ENCODE results near the gene SPEG. TPM values are rescaled to one million over a fixed set of nuclear protein-coding genes. Genes with fewer than 3 reads are reported as not detected.

Gene SPEG
- total RNA-seq, 4 donors from 2014 or later: 12.4 to 28.9 (median 17.7) TPM

DNA sequence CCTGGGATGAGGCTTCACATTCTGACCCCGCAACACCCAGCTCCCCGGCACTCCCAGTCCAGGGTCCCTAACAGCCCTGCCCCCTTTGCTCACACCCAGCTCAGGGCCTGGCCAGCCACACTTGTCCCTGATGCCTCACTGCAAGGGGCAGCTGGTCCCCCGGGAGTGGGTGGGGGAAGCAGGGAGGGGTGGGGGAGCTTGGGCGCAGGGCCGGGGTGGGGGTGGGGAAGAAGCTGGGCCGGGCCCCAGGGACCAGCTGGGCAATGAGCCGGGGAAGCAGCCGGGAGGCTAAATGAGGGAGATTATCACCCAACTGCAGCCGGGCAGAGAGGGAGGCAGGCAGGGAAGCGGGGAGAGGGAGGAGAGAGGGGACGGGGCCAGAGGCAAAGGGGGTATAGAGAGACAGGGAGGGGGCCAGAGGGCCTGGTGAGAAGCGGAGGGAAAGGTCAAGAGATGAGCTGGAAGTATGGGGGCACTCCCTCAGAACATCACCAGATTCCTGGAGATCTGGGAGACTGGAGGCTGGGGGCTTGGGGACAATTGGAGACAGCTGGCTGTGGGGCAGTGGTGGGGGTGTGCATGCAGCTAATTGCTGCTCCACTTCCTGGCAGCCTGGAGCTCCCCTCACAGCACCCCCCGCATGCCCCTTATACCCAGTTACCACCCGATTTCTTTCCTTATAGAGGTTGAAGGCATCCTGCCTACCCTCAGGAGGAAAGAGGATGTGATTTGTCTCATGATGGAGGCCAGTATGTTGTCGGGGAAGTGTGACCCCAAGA lies 77.1 kb downstream of the SPEG start:
- no peak for TF ChIP-seq CTCF (IDR thresholded peaks at IDR 0.05)
- ATAC-seq (ENCODE audit: low FRiP score): no peak
- no peak for DNase-seq (ENCODE audit: low spot score)

GRCh38 chr2:219512524-219513216 lies 78.0 kb downstream of the SPEG start:
- no peak for TF ChIP-seq CTCF (IDR thresholded peaks at IDR 0.05)
- no peak for DNase-seq (ENCODE audit: low spot score)
- ATAC-seq (ENCODE audit: low FRiP score): no peak

DNA sequence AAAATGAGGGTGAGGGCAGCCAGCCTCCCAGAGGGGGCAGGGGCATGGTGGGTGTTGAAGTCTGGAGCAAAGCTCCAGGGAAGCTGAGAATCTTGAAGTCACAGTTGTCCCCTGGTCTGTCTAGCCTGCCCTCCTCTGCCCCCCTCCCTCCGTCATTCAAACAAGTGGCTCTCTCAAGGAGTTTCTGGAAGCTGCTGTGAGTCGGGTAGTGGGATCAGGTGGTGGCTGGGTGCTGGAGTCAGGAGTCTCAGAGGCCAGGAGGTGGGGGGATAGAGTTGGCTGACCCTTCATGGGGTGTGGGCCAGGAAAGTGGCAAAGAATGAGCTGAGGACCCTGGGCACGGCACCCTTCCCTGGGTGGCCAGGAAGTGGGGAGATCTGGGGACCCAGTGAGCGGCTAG lies 79.1 kb downstream of the SPEG start:
- DNase-seq (ENCODE audit: low spot score) (no peak), ATAC-seq (ENCODE audit: low FRiP score) (no peak)
- TF ChIP-seq CTCF (IDR thresholded peaks at IDR 0.05): no peak

DNA sequence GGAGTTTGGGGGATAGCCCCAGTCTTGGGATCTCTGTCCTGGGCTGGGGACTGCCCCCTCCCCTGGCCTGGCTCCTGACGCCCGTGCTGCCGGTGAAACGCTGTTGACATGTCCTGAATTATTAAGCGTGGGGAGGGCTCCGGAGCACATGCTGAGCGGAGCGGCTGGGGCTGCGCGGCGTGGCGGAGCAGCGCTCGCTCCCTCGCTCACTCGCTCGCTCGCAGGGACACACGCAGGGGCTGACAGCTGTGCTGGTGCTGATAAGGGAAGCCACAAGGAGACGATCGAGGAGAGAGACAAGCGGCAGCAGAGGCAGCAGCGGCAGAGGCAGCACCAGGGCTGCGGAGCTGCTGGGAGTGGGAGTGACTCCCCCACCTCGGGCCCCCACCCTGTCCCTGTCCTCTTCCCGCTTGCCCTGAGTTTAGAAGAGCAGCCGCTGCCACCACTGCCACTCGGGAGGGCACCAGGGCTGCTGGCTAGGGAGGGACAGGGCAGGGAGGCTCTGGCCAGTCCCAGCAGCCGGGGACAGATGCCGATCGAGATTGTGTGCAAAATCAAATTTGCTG lies 79.6 kb downstream of the SPEG start, which contains the start of gene ASIC4:
TSS of gene ASIC4 (plus strand) at position 287 of the 566 bp plus-strand sequence. CDS start at position 530, 243 bp downstream.
- DNase-seq (ENCODE audit: low spot score): no peak
- TF ChIP-seq CTCF (IDR thresholded peaks at IDR 0.05): no peak
- ATAC-seq (ENCODE audit: low FRiP score): no peak

DNA sequence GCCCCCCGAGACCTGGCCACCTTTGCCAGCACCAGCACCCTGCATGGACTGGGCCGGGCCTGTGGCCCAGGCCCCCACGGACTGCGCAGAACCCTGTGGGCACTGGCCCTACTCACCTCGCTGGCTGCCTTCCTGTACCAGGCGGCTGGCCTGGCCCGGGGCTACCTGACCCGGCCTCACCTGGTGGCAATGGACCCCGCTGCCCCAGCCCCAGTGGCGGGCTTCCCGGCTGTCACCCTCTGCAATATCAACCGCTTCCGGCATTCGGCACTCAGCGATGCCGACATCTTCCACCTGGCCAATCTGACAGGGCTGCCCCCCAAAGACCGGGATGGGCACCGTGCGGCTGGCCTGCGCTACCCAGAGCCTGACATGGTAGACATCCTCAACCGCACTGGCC lies 80.2 kb downstream of the SPEG start:
- DNase-seq (ENCODE audit: low spot score): no peak
- no peak for ATAC-seq (ENCODE audit: low FRiP score)
- no peak for TF ChIP-seq CTCF (IDR thresholded peaks at IDR 0.05)

- no peak for DNase-seq (ENCODE audit: low spot score)
- no peak for TF ChIP-seq CTCF (IDR thresholded peaks at IDR 0.05)
- no peak for ATAC-seq (ENCODE audit: low FRiP score)
These were observed 81.4 kb downstream of the SPEG start for GRCh38 chr2:219515874-219516629.
